WTC11 (cell line): ENCODE data around the gene CD300LD.

Experiments
- AFF4 ChIP-seq: sonication (generic); formaldehyde crosslinking; IDR thresholded peaks from 2 replicates; pipeline ENCODE4 v1.8.1; 2023; ENCODE audit warnings: mild to moderate bottlenecking, missing genetic modification reagents, borderline replicate concordance
- CTCF ChIP-seq: fragments of 200-600 bp; IDR thresholded peaks from 2 replicates; pipeline ENCODE4 v1.8.0; 2022; ENCODE audit warnings: antibody characterized with exemption
- E2F4 ChIP-seq: sonication (generic); formaldehyde crosslinking; IDR thresholded peaks from 2 replicates; pipeline ENCODE4 v1.8.1; 2022; ENCODE audit warnings: low read depth, mild to moderate bottlenecking, moderate library complexity, missing genetic modification reagents, borderline replicate concordance
- ELF4 ChIP-seq: sonication (generic); formaldehyde crosslinking; IDR thresholded peaks from 2 replicates; pipeline ENCODE4 v1.8.1; 2022; ENCODE audit warnings: low read depth, mild to moderate bottlenecking, moderate library complexity, missing genetic modification reagents
- FOXJ3 ChIP-seq: sonication (generic); formaldehyde crosslinking; IDR thresholded peaks from 2 replicates; pipeline ENCODE4 v1.9.0; 2021; ENCODE audit warnings: missing genetic modification reagents, mild to moderate bottlenecking, borderline replicate concordance
- GABPB1 ChIP-seq: sonication (generic); formaldehyde crosslinking; IDR thresholded peaks from 2 replicates; pipeline ENCODE4 v1.8.1; 2023; ENCODE audit warnings: mild to moderate bottlenecking, missing genetic modification reagents
- IRF1 ChIP-seq: sonication (generic); formaldehyde crosslinking; IDR thresholded peaks from 2 replicates; pipeline ENCODE4 v1.8.0; 2023; ENCODE audit warnings: missing genetic modification reagents
- JUN ChIP-seq: sonication (generic); formaldehyde crosslinking; IDR thresholded peaks from 2 replicates; pipeline ENCODE4 v1.8.0; 2023; ENCODE audit warnings: mild to moderate bottlenecking, missing genetic modification reagents
- NFYB ChIP-seq: sonication (generic); formaldehyde crosslinking; conservative IDR thresholded peaks from 2 replicates; pipeline ENCODE4 v1.8.0; 2022; ENCODE audit warnings: low read depth, missing genetic modification reagents
- NR2C2 ChIP-seq: sonication (generic); formaldehyde crosslinking; IDR thresholded peaks from 2 replicates; pipeline ENCODE4 v1.8.0; 2022; ENCODE audit warnings: mild to moderate bottlenecking, missing genetic modification reagents
- OVOL2 ChIP-seq: fragments of 250-450 bp; sonication (Bioruptor Pico); IDR thresholded peaks from 2 replicates; pipeline ENCODE4 v1.9.0; 2021; ENCODE audit warnings: mild to moderate bottlenecking, borderline replicate concordance
- RELA ChIP-seq: sonication (generic); formaldehyde crosslinking; IDR thresholded peaks from 2 replicates; pipeline ENCODE4 v1.8.1; 2022; ENCODE audit warnings: missing genetic modification reagents, mild to moderate bottlenecking, borderline replicate concordance
- ZNF121 ChIP-seq: sonication (generic); formaldehyde crosslinking; IDR thresholded peaks from 2 replicates; pipeline ENCODE4 v1.8.0; 2023; ENCODE audit warnings: missing genetic modification reagents
- ZNF512 ChIP-seq: sonication (generic); formaldehyde crosslinking; IDR thresholded peaks from 2 replicates; pipeline ENCODE4 v1.8.1; 2022; ENCODE audit warnings: missing genetic modification reagents, borderline replicate concordance

- TF ChIP-seq CTCF (no peak), IRF1 (CRISPR knock-in tag) (no peak), ZNF512 (CRISPR knock-in tag) (no peak), ELF4 (no peak), RELA (no peak), FOXJ3 (CRISPR knock-in tag) (no peak), JUN (no peak), E2F4 (no peak), ZNF121 (no peak), NR2C2 (CRISPR knock-in tag) (no peak), NFYB (CRISPR knock-in tag) (no peak), GABPB1 (CRISPR knock-in tag) (no peak), OVOL2 (CRISPR knock-in tag) (no peak), AFF4 (CRISPR knock-in tag) (no peak)
Observed at GRCh38 chr17:74619077-74619673, 27.1 kb upstream of the CD300LD start.
